H1 (cell line): ENCODE measurements around the gene SNAP29. TPM values are rescaled to one million over a fixed set of nuclear protein-coding genes. Genes with fewer than 3 reads are reported as not detected.

Experiments
- CTCF ChIA-PET: fragments of 300-600 bp; sonication (Branson Sonifier 250); formaldehyde crosslinking; loops from one replicate; lab custom pipeline; 2021; ENCODE audit not compliant: partially characterized antibody; lab: Charles Lee
- POLR2A ChIA-PET: fragments of 300-600 bp; sonication (Branson Sonifier 250); formaldehyde crosslinking; loops from one replicate; lab custom pipeline; 2021; ENCODE audit warnings: inconsistent platforms; ENCODE audit not compliant: partially characterized antibody; lab: Charles Lee
- DNase-seq, 2 experiments: peaks; one replicate each; pipeline versions ENCODE4 v3.0.0 to v3.0.0-alpha.2; 2010 to 2022; ENCODE audit warnings: low spot score in 2 of 2, low read depth in 1 of 2, mixed read lengths in 1 of 2
- FAIRE-seq: peaks from 2 replicates; lab custom pipeline; 2011; peaks lifted over from hg19 to GRCh38; lab: Jason Lieb, UNC
- H2AFZ ChIP-seq: 2 replicates; pipeline ENCODE4 v1.8.1; 2012; ENCODE audit warnings: low read length, inconsistent platforms
- H2AK5ac ChIP-seq: 2 replicates; pipeline ENCODE4 v1.6.1; 2013; ENCODE audit warnings: low read depth, low read length
- H2BK120ac ChIP-seq: replicated peaks from 2 replicates; pipeline ENCODE3; 2013; ENCODE audit warnings: low read depth, low read length, inconsistent platforms
- H2BK12ac ChIP-seq: 2 replicates; pipeline ENCODE4 v1.6.1; 2013; ENCODE audit warnings: low read depth, low read length
- H2BK15ac ChIP-seq: 2 replicates; pipeline ENCODE4 v1.6.1; 2013; ENCODE audit warnings: low read length
- H2BK20ac ChIP-seq: 2 replicates; pipeline ENCODE4 v1.6.1; 2013; ENCODE audit warnings: low read length
- H2BK5ac ChIP-seq: 2 replicates; pipeline ENCODE4 v1.6.1; 2013; ENCODE audit warnings: low read depth, low read length
- H3K14ac ChIP-seq: 2 replicates; pipeline ENCODE4 v1.6.1; 2013; ENCODE audit warnings: inconsistent platforms; ENCODE audit not compliant: insufficient read length
- H3K18ac ChIP-seq: 2 replicates; pipeline ENCODE4 v1.6.1; 2013; ENCODE audit warnings: low read length; ENCODE audit errors: extremely low read depth
- H3K23ac ChIP-seq: 2 replicates; pipeline ENCODE4 v1.6.1; 2013; ENCODE audit warnings: inconsistent platforms; ENCODE audit not compliant: insufficient read length
- H3K23me2 ChIP-seq: 2 replicates; pipeline ENCODE4 v1.6.1; 2013; ENCODE audit warnings: low read depth, low read length
- H3K27ac ChIP-seq: 2 replicates; pipeline ENCODE4 v1.6.1; 2011; ENCODE audit warnings: low read depth, low read length, inconsistent platforms
- H3K27me3 ChIP-seq, 4 experiments: replicated peaks in 1 of 4; 1 replicate in 1 of 4; 2 replicates in 3 of 4; pipeline versions ENCODE4 v1.6.1 to v1.8.1; 2011 to 2013; ENCODE audit warnings: low read length in 3 of 4, mild to moderate bottlenecking in 3 of 4, inconsistent platforms in 2 of 4, mixed read lengths in 2 of 4, moderate library complexity in 1 of 4; ENCODE audit not compliant: control insufficient read depth in 3 of 4, insufficient read depth in 3 of 4; ENCODE audit errors: extremely low read depth in 1 of 4
- H3K36me3 ChIP-seq, 4 experiments: 2 replicates each; pipeline versions ENCODE4 v1.6.1 to v1.8.1; 2011 to 2013; ENCODE audit warnings: mild to moderate bottlenecking in 4 of 4, low read length in 3 of 4, moderate library complexity in 2 of 4, control low read depth in 1 of 4, inconsistent platforms in 1 of 4; ENCODE audit not compliant: insufficient read depth in 4 of 4, control insufficient read depth in 2 of 4
- H3K4ac ChIP-seq: replicated peaks from 2 replicates; pipeline ENCODE3; 2013; ENCODE audit warnings: low read length, low read depth, mixed read lengths, inconsistent platforms; ENCODE audit not compliant: insufficient read length
- H3K4me1 ChIP-seq, 4 experiments: replicated peaks in 1 of 4; 1 replicate in 1 of 4; 2 replicates in 3 of 4; pipeline versions ENCODE4 v1.6.1 to v1.8.1; 2011 to 2013; ENCODE audit warnings: low read length in 3 of 4, inconsistent platforms in 2 of 4, mixed read lengths in 1 of 4; ENCODE audit not compliant: insufficient read depth in 4 of 4, control insufficient read depth in 3 of 4
- H3K4me2 ChIP-seq, 2 experiments: 2 replicates each; pipeline versions ENCODE4 v1.6.1 to v1.8.1; 2011 to 2013; ENCODE audit warnings: low read depth in 2 of 2, low read length in 2 of 2, control low read depth in 1 of 2, inconsistent platforms in 1 of 2, mild to moderate bottlenecking in 1 of 2; ENCODE audit not compliant: insufficient read depth in 1 of 2
- H3K4me3 ChIP-seq, 4 experiments: fragments of 200-600, 300-600 bp in 1 of 4; sonication (generic), shearing (Covaris generic), sonication (Bioruptor Twin) in 1 of 4; 2 replicates each; pipeline versions ENCODE4 v1.5.1 to v1.8.1; 2011 to 2016; ENCODE audit warnings: low read length in 4 of 4, low read depth in 3 of 4, control low read depth in 2 of 4, inconsistent platforms in 2 of 4, mild to moderate bottlenecking in 2 of 4, mixed read lengths in 1 of 4, moderate library complexity in 1 of 4; ENCODE audit not compliant: insufficient read depth in 2 of 4; ENCODE audit errors: extremely low read depth in 1 of 4
- H3K56ac ChIP-seq: replicated peaks from 2 replicates; pipeline ENCODE3; 2013; ENCODE audit warnings: low read depth, mild to moderate bottlenecking, mixed read lengths, low read length, inconsistent platforms; ENCODE audit not compliant: insufficient read length
- H3K79me1 ChIP-seq: 2 replicates; pipeline ENCODE4 v1.6.1; 2013; ENCODE audit warnings: low read depth, low read length, control low read depth
- H3K79me2 ChIP-seq, 2 experiments: 2 replicates each; pipeline versions ENCODE4 v1.6.1 to v1.8.1; 2012 to 2013; ENCODE audit warnings: low read length in 2 of 2, mild to moderate bottlenecking in 2 of 2, inconsistent platforms in 1 of 2; ENCODE audit not compliant: insufficient read depth in 2 of 2, control insufficient read depth in 1 of 2
- H3K9ac ChIP-seq, 4 experiments: replicated peaks in 1 of 4; 1 replicate in 1 of 4; 2 replicates in 3 of 4; pipeline versions ENCODE4 v1.6.1 to v1.8.1; 2011 to 2013; ENCODE audit warnings: low read depth in 3 of 4, low read length in 3 of 4, control low read depth in 2 of 4, mild to moderate bottlenecking in 2 of 4, moderate library complexity in 2 of 4, inconsistent platforms in 1 of 4; ENCODE audit errors: extremely low read depth in 1 of 4
- H3K9me3 ChIP-seq, 2 experiments: 2 replicates each; pipeline versions ENCODE4 v1.6.1 to v1.8.1; 2012 to 2013; ENCODE audit warnings: mild to moderate bottlenecking in 2 of 2, moderate library complexity in 2 of 2, control low read depth in 1 of 2, inconsistent platforms in 1 of 2, low read depth in 1 of 2, low read length in 1 of 2, mixed read lengths in 1 of 2; ENCODE audit not compliant: insufficient read depth in 2 of 2
- H4K20me1 ChIP-seq, 2 experiments: replicated peaks in 1 of 2; 2 replicates each; pipeline versions ENCODE3 to v1.8.1; 2011 to 2013; ENCODE audit warnings: inconsistent platforms in 2 of 2, low read length in 2 of 2, mild to moderate bottlenecking in 1 of 2; ENCODE audit not compliant: insufficient read depth in 2 of 2, control insufficient read depth in 1 of 2
- H4K5ac ChIP-seq: 2 replicates; pipeline ENCODE4 v1.6.1; 2013; ENCODE audit warnings: low read length, low read depth, mixed read lengths, inconsistent platforms; ENCODE audit not compliant: insufficient read length
- H4K8ac ChIP-seq: 2 replicates; pipeline ENCODE4 v1.8.0; 2013; ENCODE audit warnings: mild to moderate bottlenecking, moderate library complexity, low read length, inconsistent platforms; ENCODE audit not compliant: insufficient read depth; ENCODE audit errors: extremely low read depth
- H4K91ac ChIP-seq: replicated peaks from 2 replicates; pipeline ENCODE3; 2013; ENCODE audit warnings: low read length, mixed read lengths, inconsistent platforms; ENCODE audit not compliant: insufficient read length
- CHD2 ChIP-seq: IDR thresholded peaks from 2 replicates; pipeline ENCODE4 v1.6.1; 2012; ENCODE audit warnings: low read length, improper control_type of control experiment
- CTCF ChIP-seq, 3 experiments: IDR thresholded peaks; 1 replicate in 2 of 3; 2 replicates in 1 of 3; pipeline versions ENCODE4 v1.5.1 to v1.6.1; 2011; ENCODE audit warnings: low read length in 3 of 3, mild to moderate bottlenecking in 3 of 3, inconsistent platforms in 2 of 3, low read depth in 1 of 3, moderate library complexity in 1 of 3; ENCODE audit not compliant: insufficient read depth in 1 of 3; ENCODE audit errors: control extremely low read depth in 1 of 3
- EZH2 ChIP-seq: fragments of 200-600 bp; sonication (generic); IDR thresholded peaks from 2 replicates; pipeline ENCODE4 v1.7.1; 2012; ENCODE audit warnings: low read depth, mild to moderate bottlenecking, moderate library complexity, low read length, inconsistent platforms; ENCODE audit not compliant: severe bottlenecking
- HDAC6 ChIP-seq: IDR thresholded peaks from one replicate; pipeline ENCODE4 v1.7.1; 2012; ENCODE audit warnings: low read depth, mild to moderate bottlenecking, inconsistent platforms, low read length, moderate library complexity
- SP2 ChIP-seq: IDR thresholded peaks from 2 replicates; pipeline ENCODE4 v1.6.1; 2012; ENCODE audit warnings: mild to moderate bottlenecking, low read length, inconsistent platforms
- SP4 ChIP-seq: IDR thresholded peaks from 2 replicates; pipeline ENCODE4 v1.6.1; 2012; ENCODE audit warnings: low read length, inconsistent platforms
- TEAD4 ChIP-seq: IDR thresholded peaks from 2 replicates; pipeline ENCODE4 v1.6.1; 2012; ENCODE audit warnings: low read depth, low read length, inconsistent platforms, mixed read lengths
- WGBS, 2 experiments: shearing (Covaris generic) in 1 of 2; methylation state at CpG; one replicate each; pipeline versions ENCODE4 v1.1.6 to v1.1.7; 2013 to 2015; ENCODE audit warnings: low lambda C conversion rate in 2 of 2, mixed read lengths in 2 of 2, inconsistent platforms in 1 of 2, low coverage in 1 of 2, missing lambda C conversion rate in 1 of 2; ENCODE audit not compliant: insufficient replicate concordance in 2 of 2, insufficient coverage in 1 of 2, insufficient read length in 1 of 2; ENCODE audit errors: extremely low coverage in 1 of 2, missing lambda C conversion rate in 1 of 2; 5-methylcytosine and 5-hydroxymethylcytosine counted together
- polyA plus RNA-seq, 7 experiments: library from polyadenylated mRNA; depleted of rRNA in 3 of 7; stranded (reverse) in 5 of 7; unstranded in 2 of 7; fragments of >200 nt in 5 of 7; fragments of 200-250 nt in 2 of 7; gene quantifications; 1 replicate in 5 of 7; 2 replicates in 1 of 7; 4 replicates in 1 of 7; pipeline versions ENCODE4 v1.2.1 to v1.2.3, GENCODE V29; 2011 to 2013; ENCODE audit warnings: missing spikeins in 2 of 7, mixed read lengths in 2 of 7
- total RNA-seq: library from RNA; stranded (reverse); fragmentation: NEBNext Ultra II Directional; extraction: Animal tissue kit (Norgen Biotek cat#: 25700); gene quantifications from 2 replicates; pipeline ENCODE4 v1.2.1, GENCODE V29; 2021

Gene SNAP29
- total and polyA plus RNA-seq, 2 of the 8 experiments (the other 6 are each of a cell fraction or from before 2014, with no cell fraction given) = 11.8 to 15.0 TPM

GRCh38 chr22:20928573-20928967, 69.8 kb downstream of the SNAP29 start:
- H3K79me1 ChIP-seq = peaks cover 12% of the 10 kb centered on the region
- WGBS, 2 experiments = 94% methylated on average over 4 of the region's 4 CpGs; no CpG with 5 or more reads in 1 of the 2 experiments
- no peak overlapping the region for H3K27ac ChIP-seq
- no peak overlapping the region for H2BK12ac ChIP-seq
- H4K20me1 ChIP-seq = peaks cover 29 to 33% of the 10 kb centered on the region in 2 experiments
- no peak overlapping the region for H3K4ac ChIP-seq
- no peak overlapping the region for H4K91ac ChIP-seq
- no peak overlapping the region for H3K23ac ChIP-seq
- CTCF ChIA-PET = interaction anchor here (1.2 to 1.8 kb wide), 2 partner anchors 27 to 40 kb away, joined by 3 to 5 read pairs; no protein-coding TSS in a partner anchor
- no peak overlapping the region for H2AFZ ChIP-seq
- no peak overlapping the region for H2BK5ac ChIP-seq
- H2BK15ac ChIP-seq = no peak overlapping the region
- H3K14ac ChIP-seq = no peak overlapping the region
- H3K4me1 ChIP-seq = peaks cover 0 to 9% (median 7%) of the 10 kb centered on the region in 4 experiments; a peak in 4 of 7 replicates
- H3K9ac ChIP-seq = no peak overlapping the region
- no peak overlapping the region for H3K18ac ChIP-seq
- no peak overlapping the region for H3K56ac ChIP-seq
- DNase-seq (no peak), FAIRE-seq (no peak)
- peaks cover 1% of the 10 kb centered on the region; the same call in 1 of the 2 replicates for H3K23me2 ChIP-seq
- no peaks in the 10 kb centered on the region for H3K9me3 ChIP-seq
- H3K36me3 ChIP-seq = peaks cover 0 to 3% (median under 1%) of the 10 kb centered on the region in 4 experiments; a peak in 2 of 8 replicates
- H3K4me2 ChIP-seq = no peak overlapping the region
- H2BK120ac ChIP-seq = no peak overlapping the region
- POLR2A ChIA-PET = no interaction called here
- no peak for TF ChIP-seq HDAC6
- TF ChIP-seq CTCF (IDR thresholded peaks at IDR 0.05; ENCODE audit: control extremely low read depth in 1 of 3, insufficient read depth in 1 of 3, low read depth in 1 of 3, low read length in 3 of 3) = no peak
- TF ChIP-seq CHD2 = no peak
- no peak for TF ChIP-seq EZH2
- no peak for TF ChIP-seq SP4
- TF ChIP-seq TEAD4 = no peak
- no peak for TF ChIP-seq SP2
- no peak overlapping the region for H3K4me3 ChIP-seq
- H3K79me2 ChIP-seq = peaks cover 64 to 98% of the 10 kb centered on the region in 2 experiments
- no peaks in the 10 kb centered on the region for H3K27me3 ChIP-seq
- H4K5ac ChIP-seq = no peak overlapping the region
- H2BK20ac ChIP-seq = no peak overlapping the region
- no peak overlapping the region for H2AK5ac ChIP-seq
- no peak overlapping the region for H4K8ac ChIP-seq
